Fibroblast of lung (primary cell): Measurements from ENCODE around the gene ADAMTS14. TPM values are rescaled to one million over a fixed set of nuclear protein-coding genes. Genes with fewer than 3 reads are reported as not detected.

Source experiments
- DNase-seq, 2 donors: peaks; one replicate each; pipeline versions ENCODE4 v3.0.0 to v3.0.0-alpha.2; 2010; ENCODE audit warnings: low read depth in 2 of 2
- H2AFZ ChIP-seq: 2 replicates; pipeline ENCODE4 v1.5.1; 2012; ENCODE audit warnings: low read length, control low read depth, inconsistent platforms
- H3K27ac ChIP-seq: 2 replicates; pipeline ENCODE4 v1.5.1; 2011; ENCODE audit warnings: low read length, control low read depth; ENCODE audit not compliant: insufficient read depth
- H3K27me3 ChIP-seq: 2 replicates; pipeline ENCODE4 v1.5.1; 2011; ENCODE audit warnings: mild to moderate bottlenecking, low read length; ENCODE audit not compliant: control insufficient read depth, insufficient read depth
- H3K36me3 ChIP-seq: 2 replicates; pipeline ENCODE4 v1.5.1; 2011; ENCODE audit warnings: low read length; ENCODE audit not compliant: control insufficient read depth, insufficient read depth
- H3K4me1 ChIP-seq: 2 replicates; pipeline ENCODE4 v1.5.1; 2011; ENCODE audit warnings: low read length; ENCODE audit not compliant: control insufficient read depth, insufficient read depth; ENCODE audit errors: extremely low read depth
- H3K4me2 ChIP-seq: 2 replicates; pipeline ENCODE4 v1.5.1; 2011; ENCODE audit warnings: low read length, control low read depth; ENCODE audit not compliant: insufficient read depth; ENCODE audit errors: extremely low read depth
- H3K4me3 ChIP-seq, 4 experiments: fragments of 200-600 bp in 1 of 4; sonication (generic) in 1 of 4; replicated peaks in 1 of 4; 2 replicates each; pipeline ENCODE4 v1.5.1; 2011 to 2016; ENCODE audit warnings: low read length in 4 of 4, low read depth in 3 of 4, mild to moderate bottlenecking in 3 of 4, control low read depth in 2 of 4, inconsistent platforms in 1 of 4, mixed read lengths in 1 of 4; ENCODE audit not compliant: insufficient read depth in 1 of 4; ENCODE audit errors: control extremely low read depth in 1 of 4
- H3K79me2 ChIP-seq: 2 replicates; pipeline ENCODE4 v1.5.1; 2012; ENCODE audit warnings: mild to moderate bottlenecking, low read length, inconsistent platforms; ENCODE audit not compliant: control insufficient read depth, insufficient read depth
- H3K9ac ChIP-seq: 2 replicates; pipeline ENCODE4 v1.5.1; 2011; ENCODE audit warnings: mild to moderate bottlenecking, low read length, control low read depth; ENCODE audit not compliant: insufficient read depth
- H3K9me3 ChIP-seq: 2 replicates; pipeline ENCODE4 v1.5.1; 2012; ENCODE audit warnings: low read depth, low read length; ENCODE audit not compliant: control insufficient read depth, insufficient read depth
- H4K20me1 ChIP-seq: 2 replicates; pipeline ENCODE4 v1.5.1; 2011; ENCODE audit warnings: low read length; ENCODE audit not compliant: control insufficient read depth, insufficient read depth; ENCODE audit errors: extremely low read depth
- EZH2 ChIP-seq: IDR thresholded peaks from 2 replicates; pipeline ENCODE4 v1.5.1; 2012; ENCODE audit warnings: low read length, control low read depth, mild to moderate bottlenecking; ENCODE audit errors: missing control alignments
- polyA plus RNA-seq, 2 donors: library from polyadenylated mRNA; depleted of rRNA in 1 of 2; stranded (reverse) in 1 of 2; unstranded in 1 of 2; fragments of >200 nt; gene quantifications; 2 replicates each; pipeline ENCODE4 v1.2.1, GENCODE V29; 2011 to 2012; ENCODE audit warnings: missing spikeins in 1 of 2
- total RNA-seq: library from RNA; depleted of rRNA; stranded (reverse); fragments of >200 nt; gene quantifications from 2 replicates; pipeline ENCODE4 v1.2.1, GENCODE V29; 2014
- TF ChIP-seq, protein P1 (sequence below), 2 donors: IDR thresholded peaks in 1 of 2; conservative IDR thresholded peaks in 1 of 2; 1 replicate in 1 of 2; 2 replicates in 1 of 2; pipeline ENCODE4 v1.5.1; 2011 to 2012; ENCODE audit warnings: low read length in 2 of 2, control low read depth in 1 of 2, inconsistent platforms in 1 of 2, low read depth in 1 of 2, mild to moderate bottlenecking in 1 of 2

The ADAMTS14 gene
- total and polyA plus RNA-seq, 2 donors (not counting 1 experiment from before 2014, with no cell fraction given) = 4.1 to 6.2 TPM

DNA sequence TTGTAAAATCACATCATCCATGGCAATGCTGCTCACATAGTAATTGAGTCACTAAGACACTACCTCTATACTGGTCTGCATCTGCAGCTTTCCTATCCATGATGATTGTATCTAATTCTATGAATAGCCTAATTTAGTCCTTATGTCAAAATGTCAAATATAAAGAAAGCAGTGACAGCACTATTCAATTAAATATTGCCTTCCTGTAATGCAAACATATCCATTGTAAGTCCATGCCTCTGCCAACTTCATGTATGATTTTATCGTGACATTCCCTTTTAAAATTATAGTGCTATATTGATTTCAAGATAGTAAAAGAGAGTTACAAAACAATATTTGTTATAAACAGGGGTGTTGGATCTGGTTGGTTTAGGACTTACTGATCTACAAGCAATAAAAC is 138.7 kb downstream of the ADAMTS14 start:
- H3K27ac ChIP-seq = no peak overlapping the region
- no peaks in the 10 kb centered on the region for H4K20me1 ChIP-seq
- no peaks in the 10 kb centered on the region for H3K4me1 ChIP-seq
- TF ChIP-seq EZH2 = no peak
- TF ChIP-seq, protein P1, sequence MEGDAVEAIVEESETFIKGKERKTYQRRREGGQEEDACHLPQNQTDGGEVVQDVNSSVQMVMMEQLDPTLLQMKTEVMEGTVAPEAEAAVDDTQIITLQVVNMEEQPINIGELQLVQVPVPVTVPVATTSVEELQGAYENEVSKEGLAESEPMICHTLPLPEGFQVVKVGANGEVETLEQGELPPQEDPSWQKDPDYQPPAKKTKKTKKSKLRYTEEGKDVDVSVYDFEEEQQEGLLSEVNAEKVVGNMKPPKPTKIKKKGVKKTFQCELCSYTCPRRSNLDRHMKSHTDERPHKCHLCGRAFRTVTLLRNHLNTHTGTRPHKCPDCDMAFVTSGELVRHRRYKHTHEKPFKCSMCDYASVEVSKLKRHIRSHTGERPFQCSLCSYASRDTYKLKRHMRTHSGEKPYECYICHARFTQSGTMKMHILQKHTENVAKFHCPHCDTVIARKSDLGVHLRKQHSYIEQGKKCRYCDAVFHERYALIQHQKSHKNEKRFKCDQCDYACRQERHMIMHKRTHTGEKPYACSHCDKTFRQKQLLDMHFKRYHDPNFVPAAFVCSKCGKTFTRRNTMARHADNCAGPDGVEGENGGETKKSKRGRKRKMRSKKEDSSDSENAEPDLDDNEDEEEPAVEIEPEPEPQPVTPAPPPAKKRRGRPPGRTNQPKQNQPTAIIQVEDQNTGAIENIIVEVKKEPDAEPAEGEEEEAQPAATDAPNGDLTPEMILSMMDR (conservative IDR thresholded peaks at IDR 0.05 in 1 of 2, IDR thresholded peaks at IDR 0.05 in 1 of 2; ENCODE audit: low read depth in 1 of 2, low read length in 2 of 2) = no peak
- H3K27me3 ChIP-seq = peaks cover 7% of the 10 kb centered on the region
- no peak overlapping the region for H2AFZ ChIP-seq
- no peak overlapping the region for H3K4me3 ChIP-seq
- no peak for DNase-seq
- H3K9ac ChIP-seq = no peak overlapping the region
- no peak overlapping the region for H3K4me2 ChIP-seq
- H3K36me3 ChIP-seq = no peaks in the 10 kb centered on the region
- H3K79me2 ChIP-seq = no peaks in the 10 kb centered on the region
- H3K9me3 ChIP-seq = no peaks in the 10 kb centered on the region

DNA sequence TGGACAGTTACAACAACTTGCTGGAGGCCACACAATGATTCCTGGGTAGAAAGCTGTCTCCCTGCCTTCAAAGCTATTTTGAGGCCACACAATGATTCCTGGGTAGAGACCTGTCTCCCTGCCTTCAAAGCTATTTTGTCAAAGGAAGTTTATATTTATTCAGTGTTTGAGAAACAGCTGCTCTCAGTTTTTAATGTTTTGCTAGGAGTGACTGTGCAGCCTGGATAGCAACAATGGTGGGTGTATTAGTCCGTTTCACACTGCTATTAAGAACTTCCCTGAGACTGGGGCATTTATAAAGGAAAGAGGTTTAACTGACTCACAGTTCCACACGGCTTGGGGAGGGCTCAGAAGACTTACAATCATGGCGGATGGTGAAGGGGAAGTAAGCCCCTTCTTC is 139.6 kb downstream of the ADAMTS14 start:
- H3K4me1 ChIP-seq = no peaks in the 10 kb centered on the region
- peaks cover 6% of the 10 kb centered on the region for H3K27me3 ChIP-seq
- no peak overlapping the region for H2AFZ ChIP-seq
- H3K4me3 ChIP-seq = no peak overlapping the region
- no peak overlapping the region for H3K4me2 ChIP-seq
- TF ChIP-seq, protein P1 (conservative IDR thresholded peaks at IDR 0.05 in 1 of 2, IDR thresholded peaks at IDR 0.05 in 1 of 2; ENCODE audit: low read depth in 1 of 2, low read length in 2 of 2) = no peak
- TF ChIP-seq EZH2 = no peak
- H3K27ac ChIP-seq = no peak overlapping the region
- no peaks in the 10 kb centered on the region for H3K79me2 ChIP-seq
- H4K20me1 ChIP-seq = no peaks in the 10 kb centered on the region
- no peaks in the 10 kb centered on the region for H3K9me3 ChIP-seq
- no peak for DNase-seq
- no peak overlapping the region for H3K9ac ChIP-seq
- H3K36me3 ChIP-seq = no peaks in the 10 kb centered on the region

Other genes with a start within 250 kb of the ADAMTS14 start
- gene NODAL, start 230.8 kb upstream of the ADAMTS14 start, total RNA-seq = not detected in 2 replicates
- gene NODAL, start 230.8 kb upstream of the ADAMTS14 start, polyA plus RNA-seq = not detected in 2 replicates
- 0.26 and 0.33 TPM in 2 replicates for gene PALD1, start 193.7 kb upstream of the ADAMTS14 start, total RNA-seq
- 0.09 and 0.41 TPM in 2 replicates for gene PALD1, start 193.7 kb upstream of the ADAMTS14 start, polyA plus RNA-seq
- not detected in 2 replicates for gene PRF1, start 69.8 kb upstream of the ADAMTS14 start, total RNA-seq
- not detected in 2 replicates for gene PRF1, start 69.8 kb upstream of the ADAMTS14 start, polyA plus RNA-seq
- gene TBATA, start 112.9 kb downstream of the ADAMTS14 start, total RNA-seq = not detected in 2 replicates
- not detected in 2 replicates for gene TBATA, start 112.9 kb downstream of the ADAMTS14 start, polyA plus RNA-seq
- gene SGPL1, start 143.4 kb downstream of the ADAMTS14 start, total RNA-seq = 39.3 and 40.3 TPM in 2 replicates
- gene SGPL1, start 143.4 kb downstream of the ADAMTS14 start, polyA plus RNA-seq = 16.1 and 21.2 TPM in 2 replicates
- 35.2 and 46.6 TPM in 2 replicates for gene PCBD1, start 216.1 kb downstream of the ADAMTS14 start, total RNA-seq
- gene PCBD1, start 216.1 kb downstream of the ADAMTS14 start, polyA plus RNA-seq = 31.2 and 43.5 TPM in 2 replicates